ENCODE results near the gene NPC1L1. TPM values are rescaled to one million over a fixed set of nuclear protein-coding genes. Genes with fewer than 3 reads are reported as not detected.

The NPC1L1 gene
- polyA plus RNA-seq, 3 donors: 0.04 TPM; not detected in 2

DNA sequence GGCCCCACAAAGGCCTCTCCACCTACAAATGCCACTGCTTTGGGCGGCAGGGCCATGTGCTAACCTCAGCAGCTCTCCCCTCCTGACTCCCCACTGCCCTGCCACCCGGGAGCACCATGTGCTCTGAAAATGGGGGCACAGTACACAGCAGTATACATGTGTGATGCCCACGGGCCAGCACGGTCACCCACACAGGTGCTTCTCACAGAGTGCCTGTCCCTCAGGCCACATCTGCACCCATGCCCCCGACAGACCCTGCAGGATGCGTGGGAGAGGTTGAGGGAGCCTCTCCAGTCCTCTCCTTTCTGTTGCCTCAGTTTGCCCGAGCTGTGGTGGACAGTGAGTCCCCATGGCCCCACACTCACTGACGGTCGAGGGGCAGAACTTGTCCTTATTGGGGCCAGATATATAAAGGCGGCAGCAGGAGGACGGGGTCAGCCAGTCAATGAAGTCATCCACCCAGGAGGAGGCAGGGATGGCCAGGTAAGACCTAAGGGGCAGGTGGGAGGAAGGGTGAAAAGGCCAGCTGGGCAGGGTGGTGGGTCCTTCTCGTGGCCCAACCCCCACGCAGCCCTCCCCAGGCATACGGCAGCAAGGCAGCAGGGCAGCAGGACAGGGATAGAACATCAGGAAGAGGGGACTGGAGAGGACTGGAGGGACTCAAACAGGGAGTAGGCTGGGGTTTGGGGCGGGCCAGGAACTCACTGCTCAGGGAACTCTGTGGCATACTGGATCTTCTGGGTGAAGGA is 19.6 kb downstream of the NPC1L1 start:
- Histone ChIP-seq H3K36me3 (replicated peaks in 1 of 2; ENCODE audit: control insufficient read depth in 1 of 2, insufficient read depth in 2 of 2, low read length in 2 of 2) (no peaks in the 10 kb centered on the region), H3K9me3 (replicated peaks in 1 of 2; ENCODE audit: control insufficient read depth in 1 of 2, insufficient read depth in 1 of 2, low read length in 2 of 2) (peaks cover 5 to 18% of the 10 kb centered on the region in 2 donors), H3K9ac (ENCODE audit: insufficient read depth, low read length, poor library complexity, severe bottlenecking) (no peak overlapping the region), H3K4me2 (replicated peaks; ENCODE audit: extremely low read depth, low read length, poor library complexity, severe bottlenecking) (no peak overlapping the region), H3K4me1 (ENCODE audit: control insufficient read depth in 1 of 2, insufficient read depth in 2 of 2, low read length in 2 of 2) (no peaks in the 10 kb centered on the region), H2AFZ (ENCODE audit: insufficient read depth, low read depth, low read length, poor library complexity, severe bottlenecking) (no peak overlapping the region), H3K79me2 (ENCODE audit: insufficient read depth, low read length) (no peaks in the 10 kb centered on the region), H3K27me3 (ENCODE audit: control insufficient read depth in 2 of 2, insufficient read depth in 2 of 2, low read length in 2 of 2) (no peaks in the 10 kb centered on the region), H3K4me3 (replicated peaks in 1 of 3; ENCODE audit: low read depth in 2 of 3, low read length in 3 of 3) (no peak overlapping the region), H4K20me1 (ENCODE audit: insufficient read depth, low read length) (no peaks in the 10 kb centered on the region), H3K27ac (ENCODE audit: low read depth in 1 of 2, low read length in 2 of 2) (no peak overlapping the region)
- Mint-ChIP-seq H3K9me3 (peaks cover 10 to 24% (median 20%) of the 10 kb centered on the region in 7 donors), H3K4me3 (no peak overlapping the region), H3K27ac (peak overlapping the region in 1 of 7 donors; percentile 38), H3K27me3 (ENCODE audit: low read depth in 3 of 3) (peaks cover 2 to 3% (median 3%) of the 10 kb centered on the region in 3 donors), H3K4me1 (no peaks in the 10 kb centered on the region), H3K36me3 (no peaks in the 10 kb centered on the region)
- 97% methylated on average over 13 of the region's 15 CpGs for WGBS (ENCODE audit: insufficient coverage)
- intact Hi-C loops (cut with micrococcal nuclease): no loop called here
- TF ChIP-seq, protein P1, sequence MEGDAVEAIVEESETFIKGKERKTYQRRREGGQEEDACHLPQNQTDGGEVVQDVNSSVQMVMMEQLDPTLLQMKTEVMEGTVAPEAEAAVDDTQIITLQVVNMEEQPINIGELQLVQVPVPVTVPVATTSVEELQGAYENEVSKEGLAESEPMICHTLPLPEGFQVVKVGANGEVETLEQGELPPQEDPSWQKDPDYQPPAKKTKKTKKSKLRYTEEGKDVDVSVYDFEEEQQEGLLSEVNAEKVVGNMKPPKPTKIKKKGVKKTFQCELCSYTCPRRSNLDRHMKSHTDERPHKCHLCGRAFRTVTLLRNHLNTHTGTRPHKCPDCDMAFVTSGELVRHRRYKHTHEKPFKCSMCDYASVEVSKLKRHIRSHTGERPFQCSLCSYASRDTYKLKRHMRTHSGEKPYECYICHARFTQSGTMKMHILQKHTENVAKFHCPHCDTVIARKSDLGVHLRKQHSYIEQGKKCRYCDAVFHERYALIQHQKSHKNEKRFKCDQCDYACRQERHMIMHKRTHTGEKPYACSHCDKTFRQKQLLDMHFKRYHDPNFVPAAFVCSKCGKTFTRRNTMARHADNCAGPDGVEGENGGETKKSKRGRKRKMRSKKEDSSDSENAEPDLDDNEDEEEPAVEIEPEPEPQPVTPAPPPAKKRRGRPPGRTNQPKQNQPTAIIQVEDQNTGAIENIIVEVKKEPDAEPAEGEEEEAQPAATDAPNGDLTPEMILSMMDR (IDR thresholded peaks at IDR 0.05): no peak
- DNase-seq: no peak

DNA sequence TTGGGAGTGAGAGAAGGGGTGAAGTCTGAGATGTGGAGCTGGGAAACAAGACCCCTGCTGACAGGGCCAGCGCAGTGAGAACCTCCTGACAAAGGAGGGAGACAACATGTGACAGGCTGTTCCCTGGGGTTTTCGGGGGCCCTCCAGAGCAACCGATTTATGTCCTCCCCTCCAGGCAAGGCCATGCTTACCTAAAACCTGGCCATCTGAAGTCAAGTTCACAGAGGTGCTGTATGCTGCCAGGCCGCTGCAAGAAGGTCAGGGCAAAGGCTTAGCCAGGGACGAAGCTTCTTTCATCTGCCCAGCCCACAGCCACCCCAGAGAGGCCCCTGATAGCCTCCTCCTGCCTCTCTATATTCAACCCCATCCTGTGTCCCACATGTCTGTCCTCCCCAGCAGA is 20.6 kb downstream of the NPC1L1 start:
- no peak for DNase-seq
- H3K4me2 ChIP-seq (replicated peaks; ENCODE audit: extremely low read depth, low read length, poor library complexity, severe bottlenecking): no peak overlapping the region
- peaks cover 2 to 3% (median 3%) of the 10 kb centered on the region in 3 donors for H3K27me3 Mint-ChIP-seq (ENCODE audit: low read depth in 3 of 3)
- intact Hi-C loops (cut with micrococcal nuclease): no loop called here
- TF ChIP-seq, protein P1 (IDR thresholded peaks at IDR 0.05): no peak
- peaks cover 0 to 9% of the 10 kb centered on the region in 2 donors for H3K9me3 ChIP-seq (replicated peaks in 1 of 2; ENCODE audit: control insufficient read depth in 1 of 2, insufficient read depth in 1 of 2, low read length in 2 of 2)
- no peak overlapping the region for H3K4me3 Mint-ChIP-seq
- H3K27me3 ChIP-seq (ENCODE audit: control insufficient read depth in 2 of 2, insufficient read depth in 2 of 2, low read length in 2 of 2): no peaks in the 10 kb centered on the region
- WGBS (ENCODE audit: insufficient coverage): 100% methylated on average over 5 of the region's 5 CpGs
- H3K4me3 ChIP-seq (replicated peaks in 1 of 3; ENCODE audit: low read depth in 2 of 3, low read length in 3 of 3): no peak overlapping the region
- no peaks in the 10 kb centered on the region for H3K4me1 ChIP-seq (ENCODE audit: control insufficient read depth in 1 of 2, insufficient read depth in 2 of 2, low read length in 2 of 2)
- no peaks in the 10 kb centered on the region for H3K4me1 Mint-ChIP-seq
- no peaks in the 10 kb centered on the region for H3K79me2 ChIP-seq (ENCODE audit: insufficient read depth, low read length)
- no peaks in the 10 kb centered on the region for H3K36me3 ChIP-seq (replicated peaks in 1 of 2; ENCODE audit: control insufficient read depth in 1 of 2, insufficient read depth in 2 of 2, low read length in 2 of 2)
- H2AFZ ChIP-seq (ENCODE audit: insufficient read depth, low read depth, low read length, poor library complexity, severe bottlenecking): no peak overlapping the region
- peaks cover 7 to 18% (median 13%) of the 10 kb centered on the region in 7 donors for H3K9me3 Mint-ChIP-seq
- no peak overlapping the region for H3K9ac ChIP-seq (ENCODE audit: insufficient read depth, low read length, poor library complexity, severe bottlenecking)
- no peak overlapping the region for H3K27ac ChIP-seq (ENCODE audit: low read depth in 1 of 2, low read length in 2 of 2)
- H3K36me3 Mint-ChIP-seq: no peaks in the 10 kb centered on the region
- no peak overlapping the region for H3K27ac Mint-ChIP-seq
- H4K20me1 ChIP-seq (ENCODE audit: insufficient read depth, low read length): no peaks in the 10 kb centered on the region

All from CD14-positive monocyte (primary cell).